HG02678 (cell line): Measurements from ENCODE around the gene AHNAK.
"Not testable (repeated sequence)": the region's sequence is repeated elsewhere in the genome, so short reads cannot be mapped to it uniquely, and the experiment has no call there.

Source experiments
- ATAC-seq: cut with Tn5 transposase; IDR thresholded peaks from one replicate; pipeline ENCODE4 v1.9.1; 2021; ENCODE audit warnings: mild to moderate bottlenecking, moderate library complexity; ENCODE audit not compliant: unreplicated experiment

The AHNAK gene

GRCh38 chr11:62546244-62546928, at the start of gene AHNAK:
TSS of gene AHNAK (minus strand) at chr11:62546806. CDS start at chr11:62536098, 10,708 bp downstream.
- peak; percentile 33 for ATAC-seq

- ATAC-seq: no peak
Observed at GRCh38 chr11:62595124-62595523, 48.5 kb upstream of the AHNAK start.

- no peak for ATAC-seq
Observed at GRCh38 chr11:62593434-62594044, 46.9 kb upstream of the AHNAK start.

GRCh38 chr11:62592989-62593421, 46.4 kb upstream of the AHNAK start:
- ATAC-seq: no peak

- ATAC-seq: no peak
Observed at GRCh38 chr11:62592146-62592815, 45.7 kb upstream of the AHNAK start.

- ATAC-seq: peak; percentile 85
Observed at GRCh38 chr11:62591448-62592145, 45.0 kb upstream of the AHNAK start, which contains the start of gene TUT1. TSS of gene TUT1 (minus strand) at chr11:62591523. CDS start at chr11:62591485, 38 bp downstream.

GRCh38 chr11:62588966-62589637, 42.5 kb upstream of the AHNAK start:
- no peak for ATAC-seq

GRCh38 chr11:62585356-62585755, 38.8 kb upstream of the AHNAK start:
- not testable (repeated sequence) for ATAC-seq

- ATAC-seq: not testable (repeated sequence)
Observed at GRCh38 chr11:62581735-62582134, 35.1 kb upstream of the AHNAK start.

- no peak for ATAC-seq
Observed at GRCh38 chr11:62580959-62581715, 34.5 kb upstream of the AHNAK start.

- ATAC-seq: no peak
Observed at GRCh38 chr11:62579252-62579651, 32.6 kb upstream of the AHNAK start.

GRCh38 chr11:62578541-62578940, 31.9 kb upstream of the AHNAK start:
- ATAC-seq: no peak

- no peak for ATAC-seq
Observed at GRCh38 chr11:62577046-62577714, 30.6 kb upstream of the AHNAK start.

GRCh38 chr11:62575837-62576236, 29.2 kb upstream of the AHNAK start:
- no peak for ATAC-seq

- ATAC-seq: no peak
Observed at GRCh38 chr11:62575156-62575555, 28.6 kb upstream of the AHNAK start.

- ATAC-seq: peak; percentile 3
Observed at GRCh38 chr11:62574363-62575071, 27.9 kb upstream of the AHNAK start.

GRCh38 chr11:62573592-62574362, 27.2 kb upstream of the AHNAK start, which contains the start of gene EEF1G:
TSS of gene EEF1G (minus strand) at chr11:62573891. CDS start at chr11:62573842, 49 bp downstream.
- ATAC-seq: peak; percentile 86
